Suprapubic skin (tissue), 4 donors: ENCODE measurements around the gene KCNC2. TPM values are rescaled to one million over a fixed set of nuclear protein-coding genes. Genes with fewer than 3 reads are reported as not detected.

ENCODE experiments used
- DNase-seq, 2 donors: peaks; one replicate each; pipeline ENCODE4 v3.0.0-alpha.2; 2019; ENCODE audit warnings: low spot score in 2 of 2
- H3K27ac ChIP-seq: fragments of 200-600 bp; sonication (generic); one replicate; pipeline ENCODE4 v1.5.1; 2019
- H3K27me3 ChIP-seq: fragments of 200-600 bp; sonication (generic); one replicate; pipeline ENCODE4 v1.5.1; 2019
- H3K36me3 ChIP-seq: fragments of 200-600 bp; sonication (generic); one replicate; pipeline ENCODE4 v1.5.1; 2019
- H3K4me1 ChIP-seq: fragments of 200-600 bp; sonication (generic); one replicate; pipeline ENCODE4 v1.5.1; 2019
- H3K4me3 ChIP-seq: fragments of 200-600 bp; sonication (generic); one replicate; pipeline ENCODE4 v1.5.1; 2019; ENCODE audit warnings: mild to moderate bottlenecking
- H3K9me3 ChIP-seq: fragments of 200-600 bp; sonication (generic); one replicate; pipeline ENCODE4 v1.5.1; 2019
- EP300 ChIP-seq: sonication (generic); formaldehyde crosslinking; IDR thresholded peaks from one replicate; pipeline ENCODE4 v1.6.1; 2017; ENCODE audit warnings: antibody characterized with exemption
- POLR2A ChIP-seq, 2 donors: fragments of 450-650 bp; IDR thresholded peaks; one replicate each; pipeline ENCODE4 v1.6.1; 2017; ENCODE audit warnings: antibody characterized with exemption in 2 of 2, mild to moderate bottlenecking in 2 of 2, moderate library complexity in 2 of 2
- POLR2AphosphoS5 ChIP-seq, 3 donors: sonication (generic); formaldehyde crosslinking; IDR thresholded peaks; one replicate each; pipeline ENCODE4 v1.6.1; 2017; ENCODE audit warnings: antibody characterized with exemption in 3 of 3
- WGBS: methylation state at CpG from one replicate; pipeline ENCODE4 v1.1.5; 2018; 5-methylcytosine and 5-hydroxymethylcytosine counted together
- total RNA-seq, 4 donors: library from RNA; depleted of rRNA; stranded (reverse); fragments of >200 nt; gene quantifications; one replicate each; pipeline ENCODE4 v1.1.0, GENCODE V29; 2016
- TF ChIP-seq, protein P1 (sequence below), 2 donors: fragments of 200-600 bp in 1 of 2; fragments of 450-650 bp in 1 of 2; sonication (generic) in 1 of 2; IDR thresholded peaks; one replicate each; pipeline ENCODE4 v1.5.1; 2016 to 2019; ENCODE audit warnings: antibody characterized with exemption in 2 of 2, mild to moderate bottlenecking in 1 of 2, moderate library complexity in 1 of 2

The KCNC2 gene
- total RNA-seq, 4 donors from 2014 or later = 0.21 TPM; not detected in 3

DNA sequence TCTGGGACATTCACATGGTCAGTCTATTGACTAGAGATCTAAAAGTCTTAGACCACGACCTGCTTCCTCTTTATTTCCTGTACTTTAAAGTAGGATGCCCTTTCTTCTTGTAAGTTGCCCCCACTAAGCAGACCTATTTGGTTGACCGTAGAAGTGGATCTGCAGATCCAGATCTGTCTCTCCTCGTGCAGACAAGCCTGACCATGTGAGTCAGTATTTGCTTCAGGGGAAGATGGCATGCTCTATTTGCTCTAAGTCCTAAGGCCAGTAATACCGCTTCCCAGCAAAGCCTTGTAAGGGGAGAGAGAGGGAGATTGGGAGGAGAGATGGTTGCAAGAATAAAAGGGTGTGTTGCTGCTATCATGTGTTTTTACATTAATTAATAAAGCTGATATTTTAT is 46.8 kb downstream of the KCNC2 start:
- H3K27ac ChIP-seq = no peak overlapping the region

DNA sequence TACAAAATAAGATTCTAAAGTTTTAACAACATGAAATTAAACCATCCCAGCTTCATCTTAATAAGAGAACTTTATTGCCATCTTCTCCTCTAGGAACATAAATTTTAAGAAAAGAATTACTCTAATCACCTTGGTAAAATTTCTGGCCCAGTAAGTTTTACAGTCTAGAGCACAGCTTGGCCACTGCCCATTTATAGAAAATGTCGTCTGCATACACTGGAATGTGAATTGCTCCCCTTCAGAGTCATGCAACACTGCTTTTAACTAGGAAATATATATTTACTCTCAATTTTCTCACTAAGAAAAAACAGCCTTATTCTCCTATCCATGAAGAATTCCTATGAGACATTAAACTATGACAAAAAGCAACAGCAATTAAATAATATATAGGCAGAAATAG is 48.2 kb downstream of the KCNC2 start:
- no peak for DNase-seq
- 46% methylated on average over 1 of the region's 1 CpG for WGBS
- Histone ChIP-seq H3K9me3 (no peaks in the 10 kb centered on the region), H3K27me3 (no peaks in the 10 kb centered on the region), H3K4me3 (no peak overlapping the region), H3K4me1 (no peaks in the 10 kb centered on the region), H3K27ac (no peak overlapping the region), H3K36me3 (no peaks in the 10 kb centered on the region)
- TF ChIP-seq, protein P1, sequence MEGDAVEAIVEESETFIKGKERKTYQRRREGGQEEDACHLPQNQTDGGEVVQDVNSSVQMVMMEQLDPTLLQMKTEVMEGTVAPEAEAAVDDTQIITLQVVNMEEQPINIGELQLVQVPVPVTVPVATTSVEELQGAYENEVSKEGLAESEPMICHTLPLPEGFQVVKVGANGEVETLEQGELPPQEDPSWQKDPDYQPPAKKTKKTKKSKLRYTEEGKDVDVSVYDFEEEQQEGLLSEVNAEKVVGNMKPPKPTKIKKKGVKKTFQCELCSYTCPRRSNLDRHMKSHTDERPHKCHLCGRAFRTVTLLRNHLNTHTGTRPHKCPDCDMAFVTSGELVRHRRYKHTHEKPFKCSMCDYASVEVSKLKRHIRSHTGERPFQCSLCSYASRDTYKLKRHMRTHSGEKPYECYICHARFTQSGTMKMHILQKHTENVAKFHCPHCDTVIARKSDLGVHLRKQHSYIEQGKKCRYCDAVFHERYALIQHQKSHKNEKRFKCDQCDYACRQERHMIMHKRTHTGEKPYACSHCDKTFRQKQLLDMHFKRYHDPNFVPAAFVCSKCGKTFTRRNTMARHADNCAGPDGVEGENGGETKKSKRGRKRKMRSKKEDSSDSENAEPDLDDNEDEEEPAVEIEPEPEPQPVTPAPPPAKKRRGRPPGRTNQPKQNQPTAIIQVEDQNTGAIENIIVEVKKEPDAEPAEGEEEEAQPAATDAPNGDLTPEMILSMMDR (IDR thresholded peaks at IDR 0.05) = no peak
- TF ChIP-seq EP300 (no peak), POLR2A (IDR thresholded peaks at IDR 0.05) (no peak), POLR2AphosphoS5 (IDR thresholded peaks at IDR 0.05) (no peak)

More for the DNA sequence above, 46.8 kb downstream of the KCNC2 start:
- Histone ChIP-seq H3K4me3 (no peak overlapping the region), H3K9me3 (no peaks in the 10 kb centered on the region), H3K4me1 (no peaks in the 10 kb centered on the region), H3K27me3 (no peaks in the 10 kb centered on the region), H3K36me3 (no peaks in the 10 kb centered on the region)
- WGBS = 51% methylated on average over 4 of the region's 4 CpGs
- TF ChIP-seq POLR2AphosphoS5 (IDR thresholded peaks at IDR 0.05) (no peak), EP300 (no peak), POLR2A (IDR thresholded peaks at IDR 0.05) (no peak)
- TF ChIP-seq, protein P1 (IDR thresholded peaks at IDR 0.05) = no peak
- no peak for DNase-seq

DNA sequence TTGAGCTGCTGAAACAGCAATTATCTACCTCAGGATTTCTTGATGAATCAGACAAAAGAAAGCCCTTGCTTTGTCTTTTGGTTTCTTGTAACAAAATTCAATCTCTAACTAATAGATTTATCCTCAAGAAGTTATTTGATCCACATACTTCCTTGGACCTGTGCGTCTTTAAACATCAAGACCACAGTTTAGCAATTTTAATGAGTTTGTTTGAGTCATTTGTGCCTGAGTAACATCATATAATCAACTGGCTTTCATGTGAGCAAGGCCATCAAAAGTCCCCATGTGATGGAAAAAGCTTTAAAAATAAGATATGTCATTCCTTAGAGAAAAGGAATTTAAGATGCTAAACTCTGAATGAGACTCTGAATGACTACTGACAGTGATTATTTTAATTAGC is 52.3 kb downstream of the KCNC2 start:
- Histone ChIP-seq H3K4me1 (no peaks in the 10 kb centered on the region), H3K36me3 (no peaks in the 10 kb centered on the region), H3K9me3 (no peaks in the 10 kb centered on the region), H3K27ac (no peak overlapping the region), H3K27me3 (no peaks in the 10 kb centered on the region), H3K4me3 (no peak overlapping the region)
- no peak for TF ChIP-seq POLR2A (IDR thresholded peaks at IDR 0.05)
- no peak for TF ChIP-seq POLR2AphosphoS5 (IDR thresholded peaks at IDR 0.05)
- TF ChIP-seq, protein P1 (IDR thresholded peaks at IDR 0.05) = no peak
- no peak for TF ChIP-seq EP300
- WGBS = 86% methylated on average over 1 of the region's 1 CpG
- no peak for DNase-seq

DNA sequence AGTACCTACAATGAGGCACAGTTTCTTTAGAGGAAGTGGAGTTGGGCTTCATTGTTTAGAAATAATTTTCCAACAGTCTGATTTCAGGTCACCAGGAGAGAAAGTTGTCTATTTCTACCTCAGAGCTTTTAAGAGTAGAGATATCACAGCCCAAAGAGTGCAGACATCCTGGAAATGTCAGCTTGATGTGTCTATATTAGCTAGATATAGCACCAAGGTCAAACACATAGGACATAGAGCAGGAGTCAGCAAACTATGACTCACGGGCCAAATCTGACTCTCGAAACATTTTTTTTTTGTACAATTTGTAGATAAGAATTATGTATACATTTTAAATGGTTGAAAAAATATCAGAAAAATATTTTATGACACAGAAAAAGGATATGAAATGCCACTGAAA is 53.7 kb downstream of the KCNC2 start:
- TF ChIP-seq POLR2AphosphoS5 (IDR thresholded peaks at IDR 0.05) (no peak), POLR2A (IDR thresholded peaks at IDR 0.05) (no peak), EP300 (no peak)
- TF ChIP-seq, protein P1 (IDR thresholded peaks at IDR 0.05) = no peak
- Histone ChIP-seq H3K4me3 (no peak overlapping the region), H3K9me3 (no peaks in the 10 kb centered on the region), H3K36me3 (no peaks in the 10 kb centered on the region), H3K27me3 (no peaks in the 10 kb centered on the region), H3K4me1 (no peaks in the 10 kb centered on the region), H3K27ac (no peak overlapping the region)
- 85% methylated on average over 2 of the region's 2 CpGs for WGBS
- no peak for DNase-seq

DNA sequence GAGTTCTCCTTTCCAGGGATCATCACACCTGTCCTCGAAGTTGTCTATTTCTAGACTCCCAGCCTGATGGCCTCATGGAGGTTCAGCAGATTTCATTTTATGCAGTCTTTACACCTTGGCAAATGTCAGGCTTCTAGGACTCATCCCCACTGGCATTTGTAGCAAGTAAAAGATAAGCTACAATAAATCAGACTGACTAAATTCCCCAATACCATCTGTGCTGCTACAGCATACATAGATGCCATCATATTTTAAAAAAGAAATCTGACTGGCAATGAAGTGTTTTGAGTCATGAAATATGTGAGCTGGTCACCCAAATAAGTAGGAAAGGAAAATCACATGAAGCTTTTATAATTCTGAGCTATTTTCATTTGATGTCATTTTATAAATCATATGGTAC is 55.3 kb downstream of the KCNC2 start:
- H3K4me1 ChIP-seq = no peaks in the 10 kb centered on the region
- 69% methylated on average over 1 of the region's 1 CpG for WGBS
- H3K9me3 ChIP-seq = no peaks in the 10 kb centered on the region
- no peaks in the 10 kb centered on the region for H3K27me3 ChIP-seq
- H3K4me3 ChIP-seq = no peak overlapping the region
- H3K27ac ChIP-seq = no peak overlapping the region
- H3K36me3 ChIP-seq = no peaks in the 10 kb centered on the region
- TF ChIP-seq EP300 (no peak), POLR2A (IDR thresholded peaks at IDR 0.05) (no peak), POLR2AphosphoS5 (IDR thresholded peaks at IDR 0.05) (no peak)
- TF ChIP-seq, protein P1 (IDR thresholded peaks at IDR 0.05) = no peak
- no peak for DNase-seq
